IPS-15b (cell line): ENCODE measurements around the gene OR5K1.

Source experiments
- H3K27me3 ChIP-seq: one replicate; pipeline ENCODE4 v1.6.1; 2013; ENCODE audit warnings: low read length; ENCODE audit not compliant: control insufficient read depth, insufficient read depth
- H3K36me3 ChIP-seq: one replicate; pipeline ENCODE4 v1.6.1; 2013; ENCODE audit warnings: low read length; ENCODE audit not compliant: control insufficient read depth, insufficient read depth
- H3K4me1 ChIP-seq: one replicate; pipeline ENCODE4 v1.6.1; 2013; ENCODE audit warnings: mild to moderate bottlenecking, low read length; ENCODE audit not compliant: control insufficient read depth, insufficient read depth
- H3K4me3 ChIP-seq: one replicate; pipeline ENCODE4 v1.5.1; 2013; ENCODE audit warnings: low read depth, low read length
- H3K9ac ChIP-seq: one replicate; pipeline ENCODE4 v1.6.1; 2013; ENCODE audit warnings: low read depth, mild to moderate bottlenecking, low read length
- H3K9me3 ChIP-seq: one replicate; pipeline ENCODE4 v1.6.1; 2013; ENCODE audit warnings: mild to moderate bottlenecking, low read length; ENCODE audit not compliant: control insufficient read depth, insufficient read depth

The OR5K1 gene

GRCh38 chr3:98462901-98463300, at the start of gene OR5K1:
TSS of gene OR5K1 (plus strand) at chr3:98463201. CDS start at chr3:98469577, 6,376 bp downstream.
- no peaks in the 10 kb centered on the region for H3K4me1 ChIP-seq
- H3K9ac ChIP-seq: no peak within 1 kb of the TSS
- H3K36me3 ChIP-seq: no peaks in the 10 kb centered on the region
- H3K9me3 ChIP-seq: no peaks in the 10 kb centered on the region
- H3K27me3 ChIP-seq: no peaks in the 10 kb centered on the region
- H3K4me3 ChIP-seq: no peak within 1 kb of the TSS

DNA sequence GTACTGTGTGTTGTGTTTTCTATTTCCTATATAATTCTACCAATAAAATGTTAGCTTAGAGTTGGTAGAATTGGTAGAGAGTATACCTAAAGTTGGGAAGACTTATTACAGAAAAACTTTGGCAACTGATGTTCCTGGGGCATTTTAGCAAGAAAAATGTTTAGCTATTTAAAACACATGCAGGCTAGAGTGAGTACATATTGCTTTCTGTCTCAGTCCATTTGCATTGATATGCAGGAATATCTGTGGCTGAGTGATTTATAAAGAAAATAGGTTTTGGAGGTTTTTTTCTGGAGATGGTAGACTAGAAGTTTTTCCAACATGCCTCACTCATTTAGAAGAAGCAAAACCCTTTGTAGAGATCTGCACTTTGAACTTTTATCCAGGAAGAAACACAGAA, 30.4 kb upstream of the OR5K1 start:
- Histone ChIP-seq H3K4me1 (no peaks in the 10 kb centered on the region), H3K9ac (no peak overlapping the region), H3K9me3 (no peaks in the 10 kb centered on the region), H3K4me3 (no peak overlapping the region), H3K36me3 (no peaks in the 10 kb centered on the region), H3K27me3 (no peaks in the 10 kb centered on the region)

GRCh38 chr3:98433764-98434163, 29.2 kb upstream of the OR5K1 start:
- no peaks in the 10 kb centered on the region for H3K36me3 ChIP-seq
- H3K4me3 ChIP-seq: no peak overlapping the region
- H3K4me1 ChIP-seq: no peaks in the 10 kb centered on the region
- H3K9ac ChIP-seq: no peak overlapping the region
- H3K9me3 ChIP-seq: no peaks in the 10 kb centered on the region
- H3K27me3 ChIP-seq: no peaks in the 10 kb centered on the region

- H3K4me1 ChIP-seq: no peaks in the 10 kb centered on the region
- H3K9ac ChIP-seq: no peak overlapping the region
- H3K27me3 ChIP-seq: no peaks in the 10 kb centered on the region
- no peak overlapping the region for H3K4me3 ChIP-seq
- no peaks in the 10 kb centered on the region for H3K36me3 ChIP-seq
- no peaks in the 10 kb centered on the region for H3K9me3 ChIP-seq
These were observed 28.6 kb upstream of the OR5K1 start for GRCh38 chr3:98434412-98434811.

- Histone ChIP-seq H3K4me3 (no peak overlapping the region), H3K4me1 (no peaks in the 10 kb centered on the region), H3K36me3 (no peaks in the 10 kb centered on the region), H3K9me3 (no peaks in the 10 kb centered on the region), H3K9ac (no peak overlapping the region), H3K27me3 (no peaks in the 10 kb centered on the region)
These were observed 22.7 kb upstream of the OR5K1 start for GRCh38 chr3:98440283-98440682.

GRCh38 chr3:98445949-98446406, 17.0 kb upstream of the OR5K1 start:
- Histone ChIP-seq H3K9ac (no peak overlapping the region), H3K27me3 (no peaks in the 10 kb centered on the region), H3K9me3 (no peaks in the 10 kb centered on the region), H3K4me1 (peaks cover 5% of the 10 kb centered on the region), H3K4me3 (no peak overlapping the region), H3K36me3 (no peaks in the 10 kb centered on the region)

DNA sequence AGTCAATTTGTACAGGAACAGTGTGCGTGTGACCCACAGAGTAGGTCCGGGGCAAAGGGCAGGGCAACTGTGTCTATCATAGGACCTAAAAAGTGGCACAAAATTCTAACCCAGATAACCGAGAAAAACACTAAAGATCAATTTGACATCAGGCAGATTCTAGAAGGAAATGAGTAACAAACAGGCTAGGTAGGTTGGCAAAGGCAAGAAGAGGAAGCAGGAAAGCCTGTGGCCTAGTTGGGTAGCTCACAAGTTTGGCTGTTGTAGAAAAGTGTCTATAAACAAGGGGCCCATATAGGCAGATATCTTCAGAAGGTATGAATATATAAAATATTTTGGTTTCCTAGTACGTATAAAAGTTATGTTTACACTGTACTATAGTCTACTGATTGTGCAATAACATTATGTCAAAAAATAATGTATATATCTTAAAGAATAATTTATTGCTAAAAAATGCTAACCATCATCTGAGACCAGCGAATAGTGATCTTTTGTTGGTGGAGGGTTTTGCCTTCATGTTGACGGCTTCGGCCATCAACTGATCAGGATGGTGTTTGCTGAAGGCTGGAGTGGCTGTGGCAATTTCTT, 13.3 kb upstream of the OR5K1 start:
- Histone ChIP-seq H3K9me3 (no peaks in the 10 kb centered on the region), H3K36me3 (no peaks in the 10 kb centered on the region), H3K9ac (no peak overlapping the region), H3K27me3 (no peaks in the 10 kb centered on the region), H3K4me3 (no peak overlapping the region), H3K4me1 (peaks cover 5% of the 10 kb centered on the region)

GRCh38 chr3:98450372-98450771, 12.6 kb upstream of the OR5K1 start:
- Histone ChIP-seq H3K4me1 (peaks cover 5% of the 10 kb centered on the region), H3K9me3 (no peaks in the 10 kb centered on the region), H3K9ac (no peak overlapping the region), H3K27me3 (no peaks in the 10 kb centered on the region), H3K4me3 (no peak overlapping the region), H3K36me3 (no peaks in the 10 kb centered on the region)

DNA sequence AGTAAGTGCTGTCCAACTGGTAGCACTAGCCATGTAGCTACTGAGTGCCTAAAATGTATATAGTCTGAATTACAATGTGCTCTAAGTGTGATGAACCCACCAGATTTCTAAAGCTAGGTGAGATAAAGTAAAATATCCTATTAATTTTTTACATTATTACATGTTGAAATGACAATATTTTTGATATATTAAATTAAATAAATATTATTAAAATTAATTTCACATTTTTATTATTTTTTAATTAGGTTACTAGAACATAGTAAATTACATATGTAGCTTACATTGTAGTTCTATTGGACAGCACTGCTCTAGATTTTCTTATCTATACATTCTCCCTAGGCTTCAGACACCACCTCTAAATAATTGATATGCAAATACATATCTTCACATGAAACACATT, 9.2 kb upstream of the OR5K1 start:
- H3K9me3 ChIP-seq: no peaks in the 10 kb centered on the region
- no peak overlapping the region for H3K9ac ChIP-seq
- H3K27me3 ChIP-seq: no peaks in the 10 kb centered on the region
- no peaks in the 10 kb centered on the region for H3K4me1 ChIP-seq
- no peak overlapping the region for H3K4me3 ChIP-seq
- H3K36me3 ChIP-seq: no peaks in the 10 kb centered on the region

DNA sequence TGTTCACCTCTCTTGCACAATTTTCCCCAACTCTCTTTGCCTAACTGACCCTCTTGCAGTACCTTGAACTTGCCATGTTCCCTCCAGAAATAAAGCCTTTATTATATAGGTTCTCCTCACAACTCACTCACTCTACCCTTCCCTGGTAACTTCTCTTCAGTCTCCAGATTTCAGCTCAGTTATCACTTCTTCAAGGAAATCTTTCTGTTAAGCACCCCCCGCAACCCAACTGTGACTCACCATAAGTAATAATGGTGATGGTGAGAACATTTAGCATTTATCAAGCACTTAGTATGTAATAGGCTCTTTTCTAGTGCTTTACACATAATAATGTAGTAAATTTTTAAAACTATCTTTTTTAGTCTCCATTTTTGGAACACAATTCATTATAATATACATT, 8.1 kb upstream of the OR5K1 start:
- no peak overlapping the region for H3K4me3 ChIP-seq
- H3K36me3 ChIP-seq: no peaks in the 10 kb centered on the region
- no peak overlapping the region for H3K9ac ChIP-seq
- no peaks in the 10 kb centered on the region for H3K27me3 ChIP-seq
- H3K9me3 ChIP-seq: no peaks in the 10 kb centered on the region
- H3K4me1 ChIP-seq: no peaks in the 10 kb centered on the region

- Histone ChIP-seq H3K4me1 (no peaks in the 10 kb centered on the region), H3K9me3 (no peaks in the 10 kb centered on the region), H3K9ac (no peak overlapping the region), H3K4me3 (no peak overlapping the region), H3K27me3 (no peaks in the 10 kb centered on the region), H3K36me3 (no peaks in the 10 kb centered on the region)
These were observed 5.5 kb upstream of the OR5K1 start for GRCh38 chr3:98457543-98457942.

- no peaks in the 10 kb centered on the region for H3K4me1 ChIP-seq
- H3K9ac ChIP-seq: no peak overlapping the region
- no peak overlapping the region for H3K4me3 ChIP-seq
- H3K9me3 ChIP-seq: no peaks in the 10 kb centered on the region
- H3K36me3 ChIP-seq: no peaks in the 10 kb centered on the region
- H3K27me3 ChIP-seq: no peaks in the 10 kb centered on the region
These were observed 2.8 kb upstream of the OR5K1 start for GRCh38 chr3:98460220-98460619.
